Stimulated activated CD4-positive, alpha-beta T cell treated with anti-CD3 and anti-CD28 coated beads, Interleukin-1b, Interleukin-23, amount 100 ng/mL, for 48 hours (primary cell): Measurements from ENCODE around the gene ARMC12.

ENCODE experiments used
- DNase-seq: peaks from one replicate; pipeline ENCODE4 v3.0.0-alpha.2; 2020

ARMC12 gene

GRCh38 chr6:35736253-35736894, 458 bp upstream of the ARMC12 start:
- peak; percentile 82 for DNase-seq

- no peak for DNase-seq
Observed at GRCh38 chr6:35737413-35738211, 780 bp downstream of the ARMC12 start.

GRCh38 chr6:35739645-35740524, 3.1 kb downstream of the ARMC12 start:
- no peak for DNase-seq

GRCh38 chr6:35742842-35743241, 6.0 kb downstream of the ARMC12 start:
- no peak for DNase-seq

GRCh38 chr6:35745509-35745908, 8.7 kb downstream of the ARMC12 start:
- no peak for DNase-seq

GRCh38 chr6:35746516-35746915, 9.7 kb downstream of the ARMC12 start:
- DNase-seq = no peak

- DNase-seq = no peak
Observed at GRCh38 chr6:35747877-35748276, 11.0 kb downstream of the ARMC12 start.

- no peak for DNase-seq
Observed at GRCh38 chr6:35750557-35750956, 13.7 kb downstream of the ARMC12 start.

- peak; percentile 60 for DNase-seq
Observed at GRCh38 chr6:35751594-35751993, 14.8 kb downstream of the ARMC12 start.

GRCh38 chr6:35752330-35752729, 15.5 kb downstream of the ARMC12 start:
- DNase-seq = no peak

GRCh38 chr6:35754452-35755277, 17.8 kb downstream of the ARMC12 start:
- DNase-seq = no peak

- DNase-seq = no peak
Observed at GRCh38 chr6:35755278-35755924, 18.6 kb downstream of the ARMC12 start.

- peak; percentile 23 for DNase-seq
Observed at GRCh38 chr6:35757456-35758123, 20.8 kb downstream of the ARMC12 start.

- DNase-seq = no peak
Observed at GRCh38 chr6:35759426-35759825, 22.6 kb downstream of the ARMC12 start.

- DNase-seq = no peak
Observed at GRCh38 chr6:35765739-35766138, 28.9 kb downstream of the ARMC12 start.

GRCh38 chr6:35769211-35769610, 32.4 kb downstream of the ARMC12 start:
- DNase-seq = no peak

GRCh38 chr6:35771343-35771627, 34.5 kb downstream of the ARMC12 start:
- no peak for DNase-seq

- no peak for DNase-seq
Observed at GRCh38 chr6:35774116-35774794, 37.4 kb downstream of the ARMC12 start.

- no peak for DNase-seq
Observed at GRCh38 chr6:35775031-35775430, 38.2 kb downstream of the ARMC12 start.

GRCh38 chr6:35776364-35777215, 39.8 kb downstream of the ARMC12 start, which contains the start of gene CLPSL2:
CLPSL2 (plus strand) TSS chr6:35776598; CDS start chr6:35776619, 21 bp downstream.
- no peak for DNase-seq
